CD4-positive, alpha-beta T cell treated with Interleukin-6 at 100 ng/mL for 8 hours (primary cell): ENCODE data around the gene C18orf32.
"Not testable (repeated sequence)": the region's sequence is repeated elsewhere in the genome, so short reads cannot be mapped to it uniquely, and the experiment has no call there.

Experiments used
- DNase-seq: peaks from one replicate; pipeline ENCODE4 v3.0.0-alpha.2; 2020; ENCODE audit warnings: mixed read lengths, low spot score

C18orf32 gene

DNA sequence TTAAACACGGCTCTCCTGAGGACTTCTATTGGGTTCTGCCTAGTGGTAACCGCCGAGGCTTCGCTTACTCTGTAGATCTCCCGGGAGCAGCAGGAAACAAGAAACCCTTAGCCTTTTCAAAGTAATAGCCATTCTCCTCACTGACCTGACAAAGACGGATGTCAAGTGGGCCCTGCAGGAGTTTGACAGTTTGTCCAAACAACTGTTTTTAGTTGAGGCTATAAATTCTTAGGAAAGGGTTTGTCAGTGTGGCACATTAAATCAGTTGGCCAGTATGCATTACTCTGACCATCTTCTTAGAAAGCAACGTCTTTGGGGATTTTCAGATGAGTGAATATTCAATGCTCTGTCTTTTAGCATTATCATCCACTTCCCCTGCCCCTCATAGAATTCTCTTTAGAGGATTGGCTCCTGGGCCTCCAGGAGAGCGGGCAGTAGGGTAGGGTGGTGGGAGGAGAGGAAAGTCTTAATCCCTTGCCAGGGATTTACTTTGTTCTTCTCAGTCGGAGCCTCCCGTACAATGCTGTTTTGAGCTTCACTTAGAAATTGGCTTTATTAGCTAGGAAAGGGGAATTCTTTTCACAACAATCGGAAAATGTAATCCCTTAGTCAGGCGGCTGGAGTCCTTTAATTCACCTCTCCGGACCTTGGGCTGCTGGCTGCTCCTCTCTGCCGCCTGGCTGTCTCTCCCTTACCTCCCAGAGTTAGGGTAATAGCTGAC, 13.3 kb upstream of the C18orf32 start:
- no peak for DNase-seq

DNA sequence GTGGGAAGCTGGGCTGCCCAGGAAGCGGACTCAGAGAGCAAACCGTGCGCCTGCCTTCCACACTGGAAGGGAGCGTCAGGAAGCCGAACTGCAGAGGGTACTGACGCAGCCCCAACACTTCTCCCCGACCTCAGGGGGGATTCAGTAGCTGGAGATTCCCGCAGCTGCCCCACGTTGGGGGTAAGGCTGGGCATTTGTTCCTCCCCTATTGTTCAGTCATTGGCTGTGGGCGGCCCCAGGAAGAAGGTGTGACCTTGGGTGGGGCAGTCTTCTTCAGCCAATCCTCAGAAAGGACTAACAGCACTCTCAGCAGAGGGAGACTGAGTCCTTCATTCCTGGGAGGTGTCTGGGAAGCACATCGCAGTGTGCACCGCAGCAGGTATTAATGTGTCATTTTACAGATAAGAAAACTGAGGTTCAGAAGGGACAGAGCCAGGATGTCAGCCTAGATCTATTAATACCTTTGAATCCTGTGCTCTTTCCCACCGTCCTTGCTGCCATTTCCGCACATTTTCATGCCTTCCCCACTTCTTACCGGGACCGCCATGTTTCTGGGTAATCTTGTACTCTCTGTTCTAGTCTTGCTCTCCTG, 12.1 kb upstream of the C18orf32 start:
- DNase-seq = no peak

DNA sequence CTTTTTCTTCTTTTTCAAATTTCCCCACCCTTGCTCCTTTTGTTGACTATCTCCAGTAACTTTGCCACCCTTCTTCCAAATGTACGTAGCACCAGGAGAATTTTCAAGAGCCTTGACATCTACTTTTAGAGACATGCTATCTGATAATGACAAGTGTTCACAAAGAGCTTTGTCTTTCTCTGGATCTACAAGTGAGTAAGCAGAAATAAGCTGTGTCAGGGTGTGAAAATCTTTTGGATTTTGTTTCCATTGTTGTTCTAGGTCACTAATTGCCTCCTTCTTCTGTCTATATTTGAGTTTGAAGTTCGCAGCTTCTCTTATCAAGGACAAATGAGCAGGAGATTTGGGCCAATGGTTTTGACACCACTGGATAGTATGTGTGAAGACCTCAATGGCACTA, 8.4 kb upstream of the C18orf32 start:
- DNase-seq = no peak

DNA sequence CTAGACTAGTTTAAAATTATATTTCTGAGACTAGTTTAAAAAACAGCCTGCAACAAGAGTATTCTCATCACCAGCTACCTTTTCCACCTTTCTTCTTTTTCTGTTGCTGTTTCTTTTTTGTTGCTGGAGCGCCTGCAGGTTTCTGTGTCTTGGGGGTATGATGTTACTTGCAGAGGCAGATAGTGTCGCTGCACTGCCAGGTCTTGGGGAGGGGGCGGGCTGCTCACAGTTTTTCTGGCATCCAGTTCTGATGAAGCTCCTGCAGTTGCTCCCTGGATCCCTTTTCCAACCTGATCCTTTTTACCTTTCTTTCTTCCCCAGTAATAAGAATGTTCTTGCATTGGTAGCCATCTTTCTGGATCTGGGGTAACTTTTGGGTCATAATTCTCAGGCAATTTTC, 8.0 kb upstream of the C18orf32 start:
- no peak for DNase-seq

DNA sequence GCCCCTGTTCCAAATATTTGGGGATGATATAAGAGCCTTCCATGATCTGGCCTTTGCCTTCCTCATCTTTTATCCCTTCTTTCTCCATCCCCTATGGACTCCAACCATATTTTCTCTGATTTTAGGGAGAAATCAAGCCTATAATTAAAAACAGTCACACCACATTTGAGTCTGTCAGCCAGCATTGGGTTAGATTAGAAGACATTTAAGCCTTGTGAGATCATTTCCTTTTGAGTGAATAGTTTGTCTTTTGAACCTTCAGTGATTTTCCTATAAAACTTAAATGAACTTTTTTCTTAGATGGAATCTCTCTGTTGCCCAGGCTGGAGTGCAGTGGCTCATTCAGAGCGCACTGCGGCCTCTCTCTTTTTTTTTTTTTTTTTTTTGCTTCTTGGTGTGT, 7.6 kb upstream of the C18orf32 start:
- DNase-seq = no peak

DNA sequence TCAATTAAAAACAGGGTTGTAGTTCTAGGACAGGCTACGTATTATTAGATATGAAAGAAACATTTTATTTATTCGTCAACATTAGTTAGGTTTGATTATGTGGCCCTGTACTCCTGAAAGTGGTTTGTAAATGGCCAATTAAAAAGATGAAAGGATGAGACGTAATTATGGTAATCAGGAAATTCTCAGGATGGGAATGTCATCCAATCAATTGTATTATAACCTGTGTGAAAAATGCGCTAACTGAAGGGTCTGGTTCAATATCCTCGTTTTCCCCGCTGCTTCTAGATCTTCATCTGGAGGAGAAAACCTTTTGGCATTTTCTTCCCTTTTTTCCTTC, 5.6 kb upstream of the C18orf32 start:
- no peak for DNase-seq

DNA sequence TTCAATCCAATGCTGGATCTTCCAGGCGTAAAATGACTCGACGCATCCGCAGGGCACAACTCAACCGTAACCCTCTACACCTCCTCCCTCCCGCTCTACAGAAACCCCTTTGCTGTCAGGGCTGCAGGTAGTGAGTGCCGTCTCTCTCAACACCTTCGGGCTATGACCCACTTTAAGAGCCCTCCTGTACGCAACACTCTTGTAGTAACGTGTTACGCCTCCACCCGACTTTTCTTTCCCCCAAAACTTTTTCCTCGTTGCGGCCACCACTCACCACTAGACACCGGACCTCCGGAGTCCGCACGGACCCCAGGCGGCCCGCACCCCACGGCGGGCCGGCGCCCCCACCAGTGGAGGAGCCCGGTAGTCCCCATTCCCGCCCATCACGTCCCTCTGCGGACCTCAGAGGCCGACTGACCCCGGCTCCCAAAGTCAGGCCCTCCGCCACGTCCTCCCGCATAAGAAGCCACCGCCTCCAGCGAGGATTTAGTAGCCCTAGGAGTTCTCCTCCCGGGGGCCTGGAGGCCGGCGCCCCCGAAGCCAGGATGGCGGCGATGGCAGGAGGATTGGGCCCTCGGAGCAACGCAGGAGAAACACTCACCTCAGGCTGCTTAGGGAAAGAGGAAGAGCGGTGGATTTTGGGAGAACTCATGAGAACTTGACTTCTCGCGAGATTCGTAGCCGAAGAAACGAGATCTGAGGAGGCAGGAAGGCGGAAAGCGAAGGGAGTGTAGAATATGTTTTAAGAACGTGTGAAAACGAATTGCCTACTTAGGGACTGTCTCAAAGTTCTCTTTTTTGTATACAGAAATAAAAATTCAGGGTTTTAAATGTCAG, 5.0 kb upstream of the C18orf32 start, which contains the start of gene RPL17:
RPL17 (minus strand) TSS at position 609 of the 837 bp plus-strand sequence.
- DNase-seq = peak; percentile 93

DNA sequence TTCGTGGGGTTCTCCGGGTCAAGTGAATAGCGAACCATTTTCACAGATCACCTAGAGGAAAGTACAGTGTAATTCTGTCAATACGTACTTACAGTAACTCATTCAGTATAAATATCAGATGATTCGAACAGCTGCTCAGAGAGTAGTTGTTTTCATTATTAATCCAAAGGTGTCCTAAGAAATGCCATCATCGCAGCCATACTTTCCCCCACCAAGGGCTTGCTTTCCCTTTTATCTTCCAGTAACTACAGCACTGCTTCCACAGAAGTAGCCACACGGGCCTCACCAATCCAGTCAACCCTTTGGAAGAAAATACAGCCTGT, 4.5 kb upstream of the C18orf32 start:
- no peak for DNase-seq

DNA sequence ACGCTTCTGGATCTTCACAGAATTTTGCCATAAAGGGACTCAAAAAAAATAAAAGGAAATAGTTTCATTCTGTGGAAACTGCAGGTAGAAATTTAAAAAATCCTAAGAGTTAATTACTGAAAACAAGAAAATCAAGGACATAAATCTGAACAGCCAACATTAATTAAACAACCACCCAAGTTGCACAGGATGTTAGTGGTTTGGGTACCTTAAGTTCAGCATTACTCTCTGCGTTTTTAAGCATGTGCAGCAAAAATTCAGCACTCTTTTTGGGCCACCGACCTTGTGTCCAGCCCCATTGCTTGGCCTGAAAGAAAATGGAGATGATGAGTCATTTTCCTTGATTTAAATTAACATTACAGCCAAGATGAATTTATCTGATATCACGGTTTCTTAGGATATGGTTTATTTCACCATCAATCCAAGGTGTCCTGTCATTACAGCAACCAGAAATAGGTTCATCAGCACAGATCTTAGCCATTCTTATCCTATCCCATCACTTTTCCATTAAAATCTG, 3.3 kb upstream of the C18orf32 start:
- DNase-seq = no peak

DNA sequence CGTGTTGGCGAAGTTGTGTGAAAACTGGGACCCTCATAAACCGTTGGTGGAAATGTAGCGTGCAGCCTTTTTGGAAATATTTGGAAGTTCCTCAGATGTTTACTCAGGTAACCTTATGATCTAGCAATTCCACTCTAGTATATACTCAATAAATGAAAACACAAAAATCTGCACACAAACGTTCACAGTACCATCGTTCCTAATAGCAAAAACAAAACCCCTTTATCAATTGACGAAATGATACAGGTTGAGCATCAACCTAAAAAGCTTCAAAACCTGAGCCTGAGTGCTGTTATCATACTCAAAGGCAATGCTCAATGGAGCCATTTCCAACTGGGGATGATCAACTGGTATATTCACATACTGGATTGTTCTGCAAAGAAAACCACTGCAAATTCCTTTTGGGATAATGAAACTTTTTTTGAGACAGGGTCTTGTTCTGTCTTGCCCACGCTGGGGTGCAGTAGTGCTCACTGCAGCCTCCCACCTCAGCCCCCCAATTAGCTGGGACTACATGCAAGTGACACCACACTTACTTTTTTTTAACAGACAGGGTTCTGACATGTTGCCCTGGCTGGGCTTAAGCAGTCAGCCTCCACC, 777 bp upstream of the C18orf32 start:
- no peak for DNase-seq

DNA sequence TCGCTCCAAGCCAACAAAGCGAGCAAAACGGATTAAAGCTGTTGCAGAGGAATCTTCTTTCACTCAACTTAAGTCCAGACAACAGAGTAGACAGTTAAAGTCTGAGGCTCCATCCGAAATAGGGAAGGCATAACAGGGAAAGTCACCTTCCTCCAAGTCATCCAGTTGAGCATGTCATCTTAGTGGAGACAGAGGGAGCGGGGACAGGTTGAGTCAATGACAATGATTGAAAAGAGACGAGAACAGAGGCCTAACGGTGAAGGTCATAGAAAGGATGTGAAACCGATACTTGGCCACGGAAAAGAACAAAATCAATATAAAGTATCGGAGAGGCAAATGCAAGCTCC, 455 bp downstream of the C18orf32 start:
- DNase-seq = no peak

DNA sequence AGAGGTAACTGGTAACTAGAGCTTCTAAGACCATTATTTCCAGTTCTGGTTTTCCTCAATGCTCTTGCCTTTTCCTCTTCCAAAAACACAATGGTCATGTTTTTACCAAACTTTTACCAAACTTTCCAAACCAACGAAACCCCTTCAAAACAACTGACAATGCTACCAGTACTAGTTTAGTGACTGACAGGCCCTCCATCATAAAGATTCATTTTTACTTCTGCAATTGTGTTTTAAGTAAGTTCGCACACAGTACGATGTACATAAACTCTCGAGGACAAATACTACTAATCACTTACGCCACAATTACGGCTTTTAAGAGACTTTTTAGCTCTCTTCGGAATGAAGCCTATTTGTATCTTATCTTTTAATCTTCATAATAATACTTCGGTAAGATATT, 900 bp downstream of the C18orf32 start:
- DNase-seq = no peak

DNA sequence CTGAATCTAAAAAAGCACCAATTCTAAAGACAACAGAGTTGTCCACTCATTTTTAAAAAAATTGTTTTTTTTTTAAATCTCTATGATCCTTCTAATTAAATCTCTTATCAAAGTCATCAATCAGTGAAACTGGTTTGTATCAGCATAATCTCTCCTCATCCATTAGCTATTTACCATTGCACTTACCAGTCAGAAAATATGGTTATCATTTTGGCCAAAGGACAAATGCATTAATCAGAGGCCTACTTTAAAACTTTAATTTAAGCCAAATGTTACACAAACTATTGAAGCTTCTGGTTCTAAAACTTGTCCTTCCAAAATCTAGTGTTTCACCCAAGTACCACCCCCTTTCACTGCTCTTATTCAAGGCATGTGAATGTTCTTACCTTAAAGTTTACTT, 3.8 kb downstream of the C18orf32 start:
- DNase-seq = no peak

DNA sequence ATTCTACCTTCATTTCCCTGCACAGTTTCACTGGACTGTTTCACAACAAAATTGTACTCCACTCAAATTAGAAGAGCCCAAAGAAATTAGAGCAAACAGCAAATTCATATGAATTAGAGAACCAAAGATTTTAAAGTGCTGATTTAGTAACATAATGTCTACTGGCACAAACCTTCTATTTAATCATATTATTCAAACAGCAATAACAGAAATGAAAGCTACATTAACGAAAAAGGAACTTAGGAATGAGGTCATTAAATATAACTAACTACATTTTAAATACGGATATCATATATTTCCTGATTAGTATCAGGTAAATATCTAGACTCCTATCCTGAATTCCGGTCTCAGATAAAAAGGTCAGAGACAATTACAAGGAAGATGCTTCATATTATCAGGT, 5.1 kb downstream of the C18orf32 start:
- no peak for DNase-seq

DNA sequence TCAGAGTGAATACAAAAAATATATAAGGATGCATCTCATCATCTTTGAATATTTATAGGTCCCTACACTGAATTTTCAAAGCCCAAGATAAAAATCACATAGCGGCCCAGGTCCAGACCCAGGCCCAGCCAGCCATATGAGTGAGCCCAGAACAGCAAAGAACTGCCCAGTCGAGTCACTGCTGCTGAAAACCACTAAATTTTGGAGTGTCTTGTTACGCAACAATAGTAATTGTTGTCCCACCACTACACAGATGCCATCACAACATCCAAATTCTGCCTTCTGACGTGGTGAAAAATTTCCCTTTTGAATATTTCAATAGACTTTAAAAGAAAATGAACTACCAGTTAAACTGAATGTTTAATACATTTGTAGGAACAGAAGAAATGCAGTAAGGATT, 5.7 kb downstream of the C18orf32 start:
- DNase-seq = no peak

DNA sequence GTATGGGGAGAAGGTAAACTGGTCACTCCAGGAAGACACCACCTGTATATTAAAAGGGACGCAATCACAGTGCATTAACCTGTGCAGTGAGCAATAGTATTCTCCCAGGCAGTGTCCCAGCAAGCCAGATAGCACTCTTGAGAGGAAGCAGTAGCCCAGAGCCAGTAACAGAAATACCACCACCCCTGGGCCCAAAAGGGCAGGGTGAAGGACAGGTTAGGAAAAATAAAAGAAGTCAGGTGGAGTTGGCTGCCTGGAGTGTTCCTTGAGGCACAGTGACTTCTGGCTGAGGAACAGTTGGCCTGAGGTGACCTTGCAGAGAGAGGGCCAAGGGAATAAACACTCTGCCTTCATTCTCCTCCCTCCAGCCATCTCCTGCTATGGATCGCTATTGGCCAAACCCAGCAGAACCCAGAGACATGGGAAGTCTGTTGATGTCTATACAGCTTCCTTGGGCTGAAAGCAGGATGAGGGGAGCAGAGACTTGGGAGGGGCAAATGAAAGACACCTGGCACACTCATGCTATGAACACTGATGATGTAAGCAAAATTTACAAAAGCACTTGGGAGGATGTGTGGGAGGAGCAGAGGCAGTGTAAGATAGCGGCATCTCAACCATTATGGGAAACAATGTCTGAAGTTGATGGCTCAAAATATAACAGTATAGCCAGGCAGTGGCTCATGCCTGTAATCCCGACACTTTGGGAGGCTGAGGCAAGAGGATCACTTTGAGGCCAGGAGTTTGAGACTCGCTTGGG, 7.5 kb downstream of the C18orf32 start:
- DNase-seq = no peak

DNA sequence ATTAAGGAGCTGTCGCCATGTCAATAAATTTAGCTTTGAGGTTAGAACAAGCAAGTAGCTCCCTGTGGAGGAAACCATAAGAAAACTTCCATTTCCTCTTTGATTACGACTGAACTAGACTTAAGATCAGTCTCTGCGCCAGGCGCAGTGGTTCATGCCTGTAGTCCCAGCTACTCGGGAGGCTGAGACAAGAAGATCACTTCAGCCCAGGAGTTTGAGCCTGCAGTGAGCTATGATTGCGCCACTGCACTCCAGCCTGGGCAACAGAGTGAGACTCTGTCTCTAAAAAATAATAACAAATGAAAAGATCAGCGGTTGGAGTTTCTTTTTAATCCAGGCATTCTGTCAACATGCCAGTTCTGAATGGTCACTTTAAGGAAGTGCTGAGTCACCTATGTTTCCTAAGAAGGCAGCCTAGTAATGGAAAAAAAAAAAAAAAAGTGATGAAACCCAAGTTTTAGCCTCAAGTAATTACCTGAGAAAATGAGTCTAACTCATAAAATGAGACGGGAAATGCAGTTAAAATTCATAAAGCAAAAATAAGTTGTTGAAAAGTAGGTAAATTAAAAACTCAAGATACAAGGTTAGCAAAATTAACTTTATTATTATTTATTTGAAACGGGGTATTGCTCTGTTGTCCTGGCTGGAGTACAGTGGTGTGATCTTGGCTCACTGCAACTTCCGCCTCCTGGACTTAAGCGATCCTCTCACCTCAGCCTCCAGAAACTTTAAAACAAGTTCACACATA, 10.2 kb downstream of the C18orf32 start:
- no peak for DNase-seq

DNA sequence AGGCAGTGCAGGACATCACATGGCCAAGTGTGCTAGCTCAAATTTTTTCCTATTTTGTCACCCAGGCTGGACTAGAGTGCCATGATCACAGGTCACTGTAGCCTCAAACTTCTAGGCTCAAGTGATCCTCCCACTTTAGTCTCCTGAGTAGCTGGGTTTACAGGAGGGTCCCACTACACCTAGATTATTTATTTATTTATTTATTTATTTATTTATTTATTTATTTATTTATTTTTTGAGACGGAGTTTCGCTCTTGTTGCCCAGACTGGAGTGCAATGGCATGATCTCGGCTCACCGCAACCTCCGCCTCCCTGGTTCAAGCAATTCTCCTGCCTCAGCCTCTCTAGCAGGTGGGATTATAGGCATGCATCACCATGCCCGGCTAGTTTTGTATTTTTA, 12.1 kb downstream of the C18orf32 start:
- DNase-seq = not testable (repeated sequence)

DNA sequence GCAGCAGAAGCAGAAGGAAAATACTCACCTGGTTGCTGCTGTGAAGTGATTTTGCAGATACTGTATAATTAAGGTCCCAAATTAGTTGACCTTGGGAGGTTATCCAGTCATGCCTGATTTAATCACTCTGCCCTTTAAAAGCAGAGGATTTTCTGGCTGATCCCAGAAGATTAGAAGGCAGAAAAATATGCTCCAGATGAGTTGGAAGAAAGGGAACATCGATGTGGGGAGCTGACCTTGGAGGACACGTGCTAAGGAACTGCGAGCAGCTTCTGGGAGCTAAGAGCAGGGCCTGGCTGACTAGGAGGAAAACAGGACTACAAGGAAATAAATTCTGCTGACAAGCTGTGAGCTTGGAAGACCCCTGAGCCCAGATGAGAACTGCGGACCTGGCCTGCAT, 13.3 kb downstream of the C18orf32 start:
- DNase-seq = no peak

DNA sequence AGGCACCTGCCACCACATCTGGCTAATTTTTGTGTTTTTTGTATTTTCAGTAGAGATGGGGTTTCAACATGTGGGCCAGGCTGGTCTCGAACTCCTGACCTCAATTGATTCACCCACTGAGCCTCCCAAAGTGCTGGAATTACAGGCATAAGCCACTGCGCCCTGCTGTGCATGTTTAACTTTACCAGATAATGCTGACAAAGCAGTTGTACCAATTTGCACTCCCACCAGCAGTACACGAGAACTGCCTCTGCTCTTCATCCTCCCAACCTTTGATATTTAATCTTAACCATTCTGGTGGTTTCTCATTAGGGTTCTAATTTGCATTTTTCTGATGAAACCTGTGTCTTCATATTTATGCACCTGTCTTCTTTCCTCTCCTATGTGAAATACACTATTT, 14.6 kb downstream of the C18orf32 start:
- DNase-seq = no peak

DNA sequence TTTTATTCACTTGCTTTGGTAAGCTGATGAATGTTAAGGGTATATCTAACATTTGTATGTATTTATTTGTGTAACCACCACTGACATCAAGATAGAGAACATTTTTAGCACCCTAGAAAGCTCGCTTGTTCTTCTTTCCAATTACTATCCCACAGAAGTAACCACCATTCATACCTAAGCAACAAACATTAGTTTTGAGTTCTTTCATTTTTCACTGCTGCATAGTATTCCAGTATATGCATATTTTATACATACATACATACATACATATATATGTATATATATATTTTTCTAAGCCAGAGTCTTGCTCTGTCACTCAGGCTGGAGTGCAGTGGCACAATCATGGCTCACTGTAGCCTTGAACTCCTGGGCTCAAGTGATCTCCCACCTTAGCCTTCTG, 15.5 kb downstream of the C18orf32 start:
- DNase-seq = no peak
